Choroid plexus epithelial cell (primary cell): ENCODE measurements around the gene PCDH8.

Source experiments
- DNase-seq: peaks from one replicate; pipeline ENCODE4 v3.0.0-alpha.2; 2010; ENCODE audit warnings: low read depth
- H3K4me3 ChIP-seq: 2 replicates; pipeline ENCODE4 v1.5.1; 2011; ENCODE audit warnings: low read depth, mild to moderate bottlenecking, control low read depth, low read length, moderate library complexity
- TF ChIP-seq, protein P1 (sequence below): conservative IDR thresholded peaks from 2 replicates; pipeline ENCODE4 v1.5.1; 2011; ENCODE audit warnings: low read depth, mild to moderate bottlenecking, control low read depth, inconsistent platforms, low read length, moderate library complexity

The PCDH8 gene

DNA sequence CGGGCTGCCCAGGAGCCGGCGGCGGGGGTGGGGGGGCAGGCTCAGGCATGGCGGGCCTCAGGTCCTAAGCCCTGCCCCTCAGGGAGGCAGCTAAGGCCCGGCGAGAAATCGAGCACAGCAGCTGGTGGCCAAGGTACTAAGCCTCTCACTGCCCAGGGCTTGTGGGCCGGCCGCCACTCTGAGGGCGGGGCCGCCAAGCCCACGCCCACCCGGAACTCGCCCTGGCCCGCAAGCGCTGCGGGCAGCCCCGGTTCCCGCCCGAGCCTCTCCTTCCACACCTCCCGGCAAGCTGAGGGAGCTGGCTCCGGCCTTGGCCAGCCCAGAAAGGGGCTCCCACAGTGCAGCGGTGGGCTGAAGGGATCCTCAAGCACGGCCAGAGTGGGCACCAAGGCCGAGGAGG lies 33.1 kb downstream of the PCDH8 start:
- no peak for DNase-seq
- no peak overlapping the region for H3K4me3 ChIP-seq
- TF ChIP-seq, protein P1, sequence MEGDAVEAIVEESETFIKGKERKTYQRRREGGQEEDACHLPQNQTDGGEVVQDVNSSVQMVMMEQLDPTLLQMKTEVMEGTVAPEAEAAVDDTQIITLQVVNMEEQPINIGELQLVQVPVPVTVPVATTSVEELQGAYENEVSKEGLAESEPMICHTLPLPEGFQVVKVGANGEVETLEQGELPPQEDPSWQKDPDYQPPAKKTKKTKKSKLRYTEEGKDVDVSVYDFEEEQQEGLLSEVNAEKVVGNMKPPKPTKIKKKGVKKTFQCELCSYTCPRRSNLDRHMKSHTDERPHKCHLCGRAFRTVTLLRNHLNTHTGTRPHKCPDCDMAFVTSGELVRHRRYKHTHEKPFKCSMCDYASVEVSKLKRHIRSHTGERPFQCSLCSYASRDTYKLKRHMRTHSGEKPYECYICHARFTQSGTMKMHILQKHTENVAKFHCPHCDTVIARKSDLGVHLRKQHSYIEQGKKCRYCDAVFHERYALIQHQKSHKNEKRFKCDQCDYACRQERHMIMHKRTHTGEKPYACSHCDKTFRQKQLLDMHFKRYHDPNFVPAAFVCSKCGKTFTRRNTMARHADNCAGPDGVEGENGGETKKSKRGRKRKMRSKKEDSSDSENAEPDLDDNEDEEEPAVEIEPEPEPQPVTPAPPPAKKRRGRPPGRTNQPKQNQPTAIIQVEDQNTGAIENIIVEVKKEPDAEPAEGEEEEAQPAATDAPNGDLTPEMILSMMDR: no peak

DNA sequence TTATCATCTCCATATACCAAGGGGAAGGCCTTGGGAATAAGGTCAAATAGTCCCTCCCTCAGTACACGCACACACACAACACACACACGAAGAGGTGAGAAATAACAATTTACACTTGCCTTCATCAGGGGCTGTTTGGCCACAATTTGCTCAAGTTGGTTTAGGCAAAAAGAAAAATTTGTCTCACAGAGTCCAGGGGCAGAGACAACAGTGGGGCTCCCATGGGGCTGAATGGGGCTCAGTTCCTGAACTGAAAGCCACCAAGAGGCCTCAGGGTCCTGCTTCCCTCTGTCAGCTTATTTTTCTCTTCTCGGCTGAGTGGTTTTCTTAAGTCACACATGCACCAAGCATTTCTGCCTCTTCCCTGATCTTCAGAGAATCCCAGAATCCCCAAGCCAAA lies 35.5 kb downstream of the PCDH8 start:
- H3K4me3 ChIP-seq: no peak overlapping the region
- TF ChIP-seq, protein P1: no peak
- no peak for DNase-seq

DNA sequence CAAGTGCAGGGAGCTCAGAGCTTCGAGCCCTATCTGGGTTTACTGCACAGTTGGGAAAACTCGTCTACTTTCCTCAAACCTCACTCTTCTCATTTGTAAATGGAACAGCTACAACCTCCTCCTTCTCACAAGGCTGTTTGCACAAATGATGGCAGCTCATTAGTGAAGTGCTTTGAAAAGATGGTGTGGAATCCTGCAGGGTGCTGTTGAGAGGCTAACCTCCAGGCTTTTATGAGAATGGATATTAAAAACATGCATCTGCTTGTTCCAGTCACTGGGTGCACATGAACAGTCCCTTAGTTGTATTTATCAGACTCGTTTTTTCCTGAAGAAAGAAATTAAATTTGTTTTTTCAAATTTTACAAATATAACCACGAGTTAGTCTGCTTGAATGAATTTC lies 36.6 kb downstream of the PCDH8 start:
- DNase-seq: no peak
- TF ChIP-seq, protein P1: no peak
- H3K4me3 ChIP-seq: no peak overlapping the region

DNA sequence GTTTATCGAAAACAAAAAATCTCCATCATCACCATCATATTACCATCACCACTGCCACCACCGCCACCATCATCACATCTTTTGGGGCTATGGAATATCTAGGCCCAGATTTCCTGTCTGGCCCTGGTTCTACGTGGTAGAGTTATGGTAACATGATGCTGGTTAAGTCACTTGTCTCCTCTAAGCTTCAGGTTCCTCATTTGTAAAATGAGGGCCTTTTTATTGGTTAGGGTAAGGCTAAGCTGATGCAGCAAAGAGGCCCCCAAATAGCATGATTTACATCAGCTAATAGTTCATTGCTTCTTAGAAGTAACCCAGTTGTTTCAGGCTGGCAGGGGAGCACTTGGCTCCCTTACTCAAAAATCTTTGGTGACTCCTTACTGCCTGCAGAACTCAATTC lies 37.9 kb downstream of the PCDH8 start:
- no peak for DNase-seq
- TF ChIP-seq, protein P1: no peak
- H3K4me3 ChIP-seq: no peak overlapping the region

DNA sequence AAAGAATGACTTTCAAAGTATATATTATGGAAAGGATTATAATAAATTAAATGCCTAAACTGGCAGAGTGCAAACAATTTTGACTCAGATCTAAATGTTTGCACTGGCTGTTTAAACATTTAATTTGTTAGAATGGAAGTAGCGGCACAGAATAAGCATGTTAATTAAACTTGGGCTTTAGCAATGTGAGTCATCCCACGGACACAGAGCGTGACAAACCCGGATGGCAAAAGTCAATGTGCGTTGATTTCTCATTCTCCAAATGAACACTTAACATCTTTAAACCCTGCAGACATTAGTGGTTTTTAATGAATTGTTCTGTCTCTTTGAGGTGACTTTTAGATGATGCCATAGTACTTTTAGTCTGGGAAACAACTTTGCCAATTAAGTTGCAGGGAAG lies 38.4 kb downstream of the PCDH8 start:
- TF ChIP-seq, protein P1: no peak
- DNase-seq: no peak

DNA sequence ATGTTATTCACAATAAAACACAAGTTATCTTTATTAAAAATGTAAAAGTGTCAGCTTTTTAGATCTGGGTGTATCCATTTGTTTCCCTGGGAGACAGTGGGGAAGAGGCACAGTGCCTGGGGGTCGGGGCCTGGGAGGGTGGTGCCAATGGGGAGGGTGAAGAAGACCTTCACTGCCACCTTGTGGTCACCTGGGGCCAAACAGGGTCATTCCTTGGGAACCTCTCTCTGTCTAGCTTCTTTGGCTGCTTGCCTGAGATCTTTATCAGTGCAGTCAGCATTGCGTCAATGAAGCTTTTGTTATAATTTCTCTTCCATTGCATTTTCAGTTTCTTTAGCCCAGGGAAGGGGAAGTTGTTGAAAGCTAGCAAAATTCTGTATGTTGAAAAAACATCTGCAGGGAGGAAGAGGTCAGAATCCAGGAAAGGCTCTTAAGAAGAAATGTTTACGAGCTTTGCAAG lies 39.1 kb downstream of the PCDH8 start:
- peak; percentile 59 for DNase-seq
- TF ChIP-seq, protein P1: peak; percentile 42
- no peak overlapping the region for H3K4me3 ChIP-seq

More for the DNA sequence above, 38.4 kb downstream of the PCDH8 start:
- no peak overlapping the region for H3K4me3 ChIP-seq

DNA sequence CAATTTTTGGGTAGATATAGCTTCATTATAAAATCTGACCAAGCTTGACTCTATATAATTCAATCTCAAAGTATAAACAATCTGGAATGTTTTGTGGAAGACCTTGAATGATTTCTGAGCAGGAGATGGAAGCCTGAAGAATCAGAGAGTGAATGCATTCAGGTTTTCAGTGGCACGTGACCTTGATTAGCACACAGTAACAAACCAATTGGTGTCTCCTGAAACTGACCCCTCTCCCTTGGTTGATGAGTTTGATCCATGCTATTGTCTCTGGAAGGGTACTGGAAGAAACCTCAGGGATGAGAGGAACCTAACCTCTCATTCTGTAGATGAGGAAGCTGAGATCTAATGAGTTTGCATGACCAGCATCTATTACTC lies 39.6 kb downstream of the PCDH8 start:
- TF ChIP-seq, protein P1: no peak
- H3K4me3 ChIP-seq: no peak overlapping the region
- DNase-seq: no peak
